Psoas muscle (tissue), 8 donors: ENCODE results near the gene PPM1H. TPM values are rescaled to one million over a fixed set of nuclear protein-coding genes. Genes with fewer than 3 reads are reported as not detected.
"Not testable (repeated sequence)": the region's sequence is repeated elsewhere in the genome, so short reads cannot be mapped to it uniquely, and the experiment has no call there.

Source experiments
- ATAC-seq, 4 donors: fragments of 200-7000 bp; cut with Tn5 transposase; one replicate each; pipeline ENCODE4 v1.9.1; 2020; ENCODE audit warnings: moderate library complexity in 3 of 4, mild to moderate bottlenecking in 2 of 4
- DNase-seq, 2 donors: peaks; one replicate each; pipeline ENCODE4 v3.0.0-alpha.2; 2020
- H3K27ac ChIP-seq: fragments of 200-600 bp; one replicate; pipeline ENCODE4 v1.8.0; 2022
- H3K27me3 ChIP-seq, 3 donors: fragments of 200-600 bp in 1 of 3; one replicate each; pipeline versions ENCODE4 v1.6.1 to v1.8.0; 2013 to 2022; ENCODE audit warnings: low read length in 2 of 3, mild to moderate bottlenecking in 2 of 3, moderate library complexity in 1 of 3; ENCODE audit not compliant: insufficient read depth in 3 of 3
- H3K36me3 ChIP-seq, 2 donors: fragments of 200-600 bp in 1 of 2; one replicate each; pipeline versions ENCODE4 v1.6.1 to v1.8.0; 2013 to 2022; ENCODE audit warnings: low read depth in 1 of 2, mild to moderate bottlenecking in 1 of 2, moderate library complexity in 1 of 2; ENCODE audit not compliant: insufficient read depth in 1 of 2
- H3K4me1 ChIP-seq: fragments of 200-600 bp; one replicate; pipeline ENCODE4 v1.8.0; 2022
- H3K4me3 ChIP-seq: fragments of 200-600 bp; one replicate; pipeline ENCODE4 v1.8.0; 2022; ENCODE audit warnings: mild to moderate bottlenecking
- H3K9me3 ChIP-seq: fragments of 200-600 bp; one replicate; pipeline ENCODE4 v1.8.0; 2022
- WGBS, 3 donors: extraction: QIAGEN DNeasy Blood & Tissue Kit; methylation state at CpG; one replicate each; pipeline versions ENCODE4 v1.1.6 to v1.1.7; 2013; 5-methylcytosine and 5-hydroxymethylcytosine counted together
- intact Hi-C, 2 donors: fragments of 100-400 bp; cut with DNase I; formaldehyde crosslinking; loops; one replicate each; pipeline versions ENCODE4 v1.11.0 to v1.14.2; 2022
- polyA plus RNA-seq, 3 donors: library from polyadenylated mRNA; stranded (reverse); fragments of 200-250 nt; gene quantifications; one replicate each; pipeline ENCODE4 v1.2.3, GENCODE V29; 2013
- total RNA-seq, 4 donors: library from RNA; stranded (reverse); fragmentation: NEBNext Ultra II Directional in 2 of 4; extraction: Animal tissue kit (Norgen Biotek cat#: 25700) in 2 of 4; gene quantifications; one replicate each; pipeline versions ENCODE4 v1.2.1 to v1.2.4, GENCODE V29; 2021 to 2023
- TF ChIP-seq, protein P1 (sequence below): fragments of 200-600 bp; IDR thresholded peaks from one replicate; pipeline ENCODE4 v1.8.0; 2022; ENCODE audit warnings: antibody characterized with exemption
- donor health status: healthy with polysubstance abuse.
- donor health status: DM: no; HTN: no; CAD: no; lungs with moderate emphysema.
- donor health status: Bipolar disorder and iron deficiency.
- donor health status: healthy.
- donor health status: DM: yes; HTN: yes; CAD: no.
- donor health status: DM: no; HTN: no; CAD: no.
- donor health status: DM: no; HTN: no; CAD: no.
- donor health status: DM: yes; HTN: yes; CAD: no.

PPM1H gene
- total and polyA plus RNA-seq, 7 donors, result 0.65 to 4.3 (median 1.8) TPM

DNA sequence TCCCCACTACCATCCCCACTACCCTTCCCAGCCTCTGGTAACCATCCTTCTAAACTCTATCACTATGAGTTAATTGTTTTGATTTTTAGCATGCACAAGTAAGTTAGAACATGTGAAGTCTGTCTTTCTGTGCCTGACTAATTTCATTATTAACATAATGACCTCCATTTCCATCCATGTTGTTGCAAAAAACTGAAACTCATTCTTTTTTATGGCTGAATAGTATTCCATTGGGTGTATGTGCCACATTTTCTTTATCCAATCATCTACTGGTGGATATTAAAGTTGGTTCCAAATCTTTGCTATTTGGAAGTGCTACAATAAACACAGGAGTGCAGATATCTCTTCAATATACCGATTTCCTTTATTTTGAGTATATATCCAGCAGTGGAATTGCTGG is 13.2 kb upstream of the PPM1H start:
- TF ChIP-seq, protein P1, sequence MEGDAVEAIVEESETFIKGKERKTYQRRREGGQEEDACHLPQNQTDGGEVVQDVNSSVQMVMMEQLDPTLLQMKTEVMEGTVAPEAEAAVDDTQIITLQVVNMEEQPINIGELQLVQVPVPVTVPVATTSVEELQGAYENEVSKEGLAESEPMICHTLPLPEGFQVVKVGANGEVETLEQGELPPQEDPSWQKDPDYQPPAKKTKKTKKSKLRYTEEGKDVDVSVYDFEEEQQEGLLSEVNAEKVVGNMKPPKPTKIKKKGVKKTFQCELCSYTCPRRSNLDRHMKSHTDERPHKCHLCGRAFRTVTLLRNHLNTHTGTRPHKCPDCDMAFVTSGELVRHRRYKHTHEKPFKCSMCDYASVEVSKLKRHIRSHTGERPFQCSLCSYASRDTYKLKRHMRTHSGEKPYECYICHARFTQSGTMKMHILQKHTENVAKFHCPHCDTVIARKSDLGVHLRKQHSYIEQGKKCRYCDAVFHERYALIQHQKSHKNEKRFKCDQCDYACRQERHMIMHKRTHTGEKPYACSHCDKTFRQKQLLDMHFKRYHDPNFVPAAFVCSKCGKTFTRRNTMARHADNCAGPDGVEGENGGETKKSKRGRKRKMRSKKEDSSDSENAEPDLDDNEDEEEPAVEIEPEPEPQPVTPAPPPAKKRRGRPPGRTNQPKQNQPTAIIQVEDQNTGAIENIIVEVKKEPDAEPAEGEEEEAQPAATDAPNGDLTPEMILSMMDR, result no peak
- H3K4me3 ChIP-seq, result no peak overlapping the region
- no peaks in the 10 kb centered on the region for H3K36me3 ChIP-seq
- no peak for ATAC-seq
- H3K27ac ChIP-seq, result no peak overlapping the region
- 94 to 97% (median 95%) methylated on average over 1 of the region's 1 CpG for WGBS, 3 donors
- DNase-seq, result no peak
- no peaks in the 10 kb centered on the region for H3K9me3 ChIP-seq
- no peaks in the 10 kb centered on the region for H3K4me1 ChIP-seq
- intact Hi-C loops, result no loop called here
- no peaks in the 10 kb centered on the region for H3K27me3 ChIP-seq

DNA sequence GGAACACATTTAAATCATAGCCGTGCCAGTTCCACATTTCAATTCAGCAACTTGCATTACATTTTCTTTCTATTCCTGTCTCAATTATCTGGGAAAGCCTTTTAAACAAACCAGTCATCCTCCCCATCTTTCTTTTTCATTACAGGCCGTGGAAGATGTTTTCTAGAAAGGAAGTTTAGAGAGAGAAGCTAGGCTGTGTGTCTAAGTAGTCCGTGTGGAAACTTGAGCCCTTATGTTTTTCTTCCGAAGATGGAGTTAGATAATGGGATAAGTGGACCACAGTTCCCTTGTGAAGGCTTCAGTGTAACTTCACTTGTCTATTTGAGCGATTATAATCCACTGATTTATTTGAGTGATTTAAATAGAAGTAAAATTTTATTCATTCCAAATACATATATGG is 12.4 kb upstream of the PPM1H start:
- Histone ChIP-seq H3K27ac (no peak overlapping the region), H3K27me3 (no peaks in the 10 kb centered on the region), H3K4me3 (no peak overlapping the region), H3K4me1 (no peaks in the 10 kb centered on the region), H3K36me3 (no peaks in the 10 kb centered on the region), H3K9me3 (no peaks in the 10 kb centered on the region)
- DNase-seq, result no peak
- no peak for ATAC-seq
- intact Hi-C loops, result no loop called here
- 74 to 79% (median 76%) methylated on average over 5 of the region's 5 CpGs for WGBS, 3 donors
- TF ChIP-seq, protein P1, result no peak

DNA sequence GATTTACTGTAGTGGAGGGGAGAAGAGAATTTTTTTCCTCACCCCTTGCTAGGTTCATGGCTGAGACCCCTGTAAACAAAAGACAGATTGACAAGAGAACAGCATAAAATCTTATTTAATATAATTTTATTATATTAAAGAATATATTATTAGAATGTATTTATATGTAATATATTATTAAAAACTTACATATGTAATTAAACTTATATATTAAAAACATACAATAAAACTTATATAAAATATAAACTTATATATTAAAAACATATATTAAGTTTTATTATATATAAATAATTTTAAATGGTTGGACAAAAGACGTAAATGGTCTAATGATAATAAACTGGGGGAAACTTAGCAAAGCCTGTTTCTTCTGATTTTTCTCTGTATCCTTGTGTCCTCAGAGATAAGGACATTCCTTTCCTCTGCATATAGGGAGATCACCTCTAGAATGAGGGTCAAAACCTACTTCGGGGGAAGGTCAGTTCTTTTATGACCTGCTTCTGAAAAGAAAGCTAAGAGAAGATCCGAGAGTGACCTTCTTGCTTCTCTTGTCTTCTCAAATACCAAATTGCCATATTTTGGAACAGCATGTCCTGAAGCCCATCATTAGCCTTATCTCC is 8.9 kb upstream of the PPM1H start:
- DNase-seq (no peak), ATAC-seq (no peak)
- Histone ChIP-seq H3K4me3 (no peak overlapping the region), H3K9me3 (no peaks in the 10 kb centered on the region), H3K27me3 (no peaks in the 10 kb centered on the region), H3K27ac (no peak overlapping the region), H3K36me3 (no peaks in the 10 kb centered on the region), H3K4me1 (no peaks in the 10 kb centered on the region)
- WGBS, 3 donors, result 62 to 72% (median 69%) methylated on average over 3 of the region's 3 CpGs
- intact Hi-C loops, result no loop called here
- TF ChIP-seq, protein P1, result no peak

- H3K36me3 ChIP-seq, H3K4me3 ChIP-seq, DNase-seq, ATAC-seq, intact Hi-C loops, H3K27me3 ChIP-seq, H3K4me1 ChIP-seq, H3K9me3 ChIP-seq, H3K27ac ChIP-seq: not testable (repeated sequence)
- WGBS, 3 donors, result 77 to 85% (median 85%) methylated on average over 4 of the region's 4 CpGs
Measured at GRCh38 chr12:62942316-62942715, 7.4 kb upstream of the PPM1H start.

GRCh38 chr12:62934239-62934798 is 631 bp downstream of the PPM1H start:
- peak overlapping the region; percentile 48 for H3K27ac ChIP-seq
- H3K4me1 ChIP-seq, result no peaks in the 10 kb centered on the region
- H3K4me3 ChIP-seq, result peak overlapping the region; percentile 89
- intact Hi-C loops, result loop anchor here in 1 of 2 donors (5.0 to 10.0 kb wide), 2 partner anchors 87 to 120 kb away; no protein-coding TSS in a partner anchor
- H3K9me3 ChIP-seq, result no peaks in the 10 kb centered on the region
- TF ChIP-seq, protein P1, result no peak
- peak; percentile 48 to 69 (median 58) for ATAC-seq
- DNase-seq, result peak; percentile 39 to 67
- H3K27me3 ChIP-seq, result peaks cover 0 to 3% (median 0%) of the 10 kb centered on the region in 3 donors
- H3K36me3 ChIP-seq, result no peaks in the 10 kb centered on the region
- 0% methylated on average over 35 to 48 of the region's 48 CpGs for WGBS, 3 donors
